Activated naive CD4-positive, alpha-beta T cell treated with anti-CD3 and anti-CD28 coated beads, Interleukin-2, amount 50 U/mL, for 72 hours (primary cell): ENCODE measurements around the gene SARS1. TPM values are rescaled to one million over a fixed set of nuclear protein-coding genes. Genes with fewer than 3 reads are reported as not detected.

Source experiments
- ATAC-seq, 2 donors: fragments of 150-1000 bp; cut with Tn5 transposase; 2 replicates each; pipeline ENCODE4 v1.10.0; 2021; ENCODE audit warnings: mild to moderate bottlenecking in 2 of 2, moderate library complexity in 2 of 2
- DNase-seq, 2 donors: peaks; one replicate each; pipeline ENCODE4 v3.0.0; 2021 to 2022; ENCODE audit warnings: low spot score in 2 of 2
- H3K27ac Mint-ChIP-seq, 2 donors: one replicate each; pipeline ENCODE4 v1.8.0; 2022; ENCODE audit warnings: mild to moderate bottlenecking in 2 of 2, mixed read lengths in 2 of 2
- H3K36me3 Mint-ChIP-seq, 2 donors: one replicate each; pipeline ENCODE4 v1.8.0; 2022; ENCODE audit warnings: mixed read lengths in 2 of 2
- H3K9me3 Mint-ChIP-seq, 2 donors: one replicate each; pipeline ENCODE4 v1.8.0; 2022; ENCODE audit warnings: mixed read lengths in 2 of 2
- total RNA-seq, 2 donors: library from RNA; stranded (reverse); gene quantifications; one replicate each; pipeline ENCODE4 v1.2.3, GENCODE V29; 2022

Gene SARS1
- total RNA-seq, 2 donors from 2014 or later, result 179 to 273 TPM

- H3K9me3 Mint-ChIP-seq, result no peaks in the 10 kb centered on the region
Observed at GRCh38 chr1:109251277-109252166, 37.8 kb downstream of the SARS1 start.

GRCh38 chr1:109252167-109252892 lies 38.6 kb downstream of the SARS1 start:
- Mint-ChIP-seq H3K27ac (no peak overlapping the region), H3K36me3 (no peaks in the 10 kb centered on the region), H3K9me3 (no peaks in the 10 kb centered on the region)
- DNase-seq (no peak), ATAC-seq (no peak)

More at GRCh38 chr1:109251277-109252166, 37.8 kb downstream of the SARS1 start:
- no peaks in the 10 kb centered on the region for H3K36me3 Mint-ChIP-seq
- no peak for ATAC-seq
- H3K27ac Mint-ChIP-seq, result no peak overlapping the region
- no peak for DNase-seq

GRCh38 chr1:109252893-109253802 lies 39.4 kb downstream of the SARS1 start:
- Mint-ChIP-seq H3K36me3 (no peaks in the 10 kb centered on the region), H3K9me3 (no peaks in the 10 kb centered on the region), H3K27ac (no peak overlapping the region)
- ATAC-seq (no peak), DNase-seq (no peak)

GRCh38 chr1:109253803-109254620 lies 40.3 kb downstream of the SARS1 start:
- Mint-ChIP-seq H3K9me3 (no peaks in the 10 kb centered on the region), H3K27ac (peak overlapping the region in 1 of 2 donors; percentile 29), H3K36me3 (no peaks in the 10 kb centered on the region)
- DNase-seq (no peak), ATAC-seq (no peak)

- ATAC-seq (no peak), DNase-seq (no peak)
- Mint-ChIP-seq H3K36me3 (no peaks in the 10 kb centered on the region), H3K9me3 (no peaks in the 10 kb centered on the region), H3K27ac (no peak overlapping the region)
Observed at GRCh38 chr1:109254621-109255096, 40.9 kb downstream of the SARS1 start.

- no peaks in the 10 kb centered on the region for H3K36me3 Mint-ChIP-seq
- no peaks in the 10 kb centered on the region for H3K9me3 Mint-ChIP-seq
- H3K27ac Mint-ChIP-seq, result no peak overlapping the region
- DNase-seq, result no peak
- ATAC-seq, result no peak
Observed at GRCh38 chr1:109255097-109255651, 41.5 kb downstream of the SARS1 start.

GRCh38 chr1:109255678-109256077 lies 42.0 kb downstream of the SARS1 start:
- Mint-ChIP-seq H3K27ac (peak overlapping the region in 1 of 2 donors; percentile 17), H3K9me3 (no peaks in the 10 kb centered on the region), H3K36me3 (no peaks in the 10 kb centered on the region)
- DNase-seq (no peak), ATAC-seq (no peak)

GRCh38 chr1:109256085-109256484 lies 42.4 kb downstream of the SARS1 start:
- no peaks in the 10 kb centered on the region for H3K36me3 Mint-ChIP-seq
- DNase-seq, result no peak
- peak overlapping the region in 1 of 2 donors; percentile 17 for H3K27ac Mint-ChIP-seq
- no peaks in the 10 kb centered on the region for H3K9me3 Mint-ChIP-seq
- ATAC-seq, result no peak

- ATAC-seq, result no peak
- H3K36me3 Mint-ChIP-seq, result no peaks in the 10 kb centered on the region
- no peak for DNase-seq
- no peak overlapping the region for H3K27ac Mint-ChIP-seq
- H3K9me3 Mint-ChIP-seq, result no peaks in the 10 kb centered on the region
Observed at GRCh38 chr1:109256971-109257681, 43.4 kb downstream of the SARS1 start.

GRCh38 chr1:109257682-109258421 lies 44.1 kb downstream of the SARS1 start:
- DNase-seq (no peak), ATAC-seq (no peak)
- Mint-ChIP-seq H3K27ac (no peak overlapping the region), H3K36me3 (no peaks in the 10 kb centered on the region), H3K9me3 (no peaks in the 10 kb centered on the region)

GRCh38 chr1:109258481-109259466 lies 45.1 kb downstream of the SARS1 start:
- H3K9me3 Mint-ChIP-seq, result no peaks in the 10 kb centered on the region
- no peak overlapping the region for H3K27ac Mint-ChIP-seq
- no peak for DNase-seq
- ATAC-seq, result no peak
- H3K36me3 Mint-ChIP-seq, result no peaks in the 10 kb centered on the region

- no peak for DNase-seq
- Mint-ChIP-seq H3K36me3 (no peaks in the 10 kb centered on the region), H3K9me3 (no peaks in the 10 kb centered on the region), H3K27ac (no peak overlapping the region)
- ATAC-seq, result no peak
Observed at GRCh38 chr1:109259674-109260557, 46.2 kb downstream of the SARS1 start.

- no peak for ATAC-seq
- Mint-ChIP-seq H3K9me3 (no peaks in the 10 kb centered on the region), H3K36me3 (no peaks in the 10 kb centered on the region), H3K27ac (no peak overlapping the region)
- no peak for DNase-seq
Observed at GRCh38 chr1:109261006-109261405, 47.3 kb downstream of the SARS1 start.
